IMR-90 (cell line): Measurements from ENCODE around the gene PIWIL4. TPM values are rescaled to one million over a fixed set of nuclear protein-coding genes. Genes with fewer than 3 reads are reported as not detected.

Experiments
- ATAC-seq: fragments of 200-7000 bp; cut with Tn5 transposase; 2 replicates; pipeline ENCODE4 v1.9.1; 2020; ENCODE audit warnings: low read depth, mild to moderate bottlenecking, moderate library complexity
- BruUV-seq: library from RNA; stranded (reverse); fragments of 400-500 nt; replicated peaks from 2 replicates; lab custom pipeline; 2021; lab: Mats Ljungman, UMichigan
- CTCF ChIA-PET: fragments of 300-600 bp; formaldehyde crosslinking; extraction: SDS; loops from one replicate; lab custom pipeline; 2021; ENCODE audit warnings: antibody characterized with exemption; lab: Yijun Ruan, JAX
- POLR2A ChIA-PET: fragments of 300-600 bp; sonication (Branson Sonifier 250); formaldehyde crosslinking; loops from one replicate; lab custom pipeline; 2022; ENCODE audit warnings: antibody characterized with exemption; ENCODE audit not compliant: unreplicated experiment; lab: Charles Lee
- DNase-seq: peaks from one replicate; pipeline ENCODE4 v3.0.0; 2013
- H2AFZ ChIP-seq: replicated peaks from 2 replicates; pipeline ENCODE3; 2013; ENCODE audit warnings: low read length, mild to moderate bottlenecking; ENCODE audit not compliant: poor library complexity
- H2AK5ac ChIP-seq: 2 replicates; pipeline ENCODE4 v1.6.1; 2013; ENCODE audit warnings: low read depth, low read length, inconsistent platforms
- H2AK9ac ChIP-seq: replicated peaks from 2 replicates; pipeline ENCODE3; 2013; ENCODE audit warnings: mild to moderate bottlenecking, low read depth, low read length, moderate library complexity; ENCODE audit not compliant: poor library complexity
- H2BK120ac ChIP-seq: 2 replicates; pipeline ENCODE4 v1.6.1; 2013; ENCODE audit warnings: low read depth, low read length, inconsistent platforms
- H2BK15ac ChIP-seq: 3 replicates; pipeline ENCODE4 v1.6.1; 2013; ENCODE audit warnings: low read depth, low read length, inconsistent platforms
- H2BK20ac ChIP-seq: 2 replicates; pipeline ENCODE4 v1.6.1; 2013; ENCODE audit warnings: low read depth, mild to moderate bottlenecking, inconsistent platforms, low read length, moderate library complexity
- H2BK5ac ChIP-seq: 2 replicates; pipeline ENCODE4 v1.6.1; 2013; ENCODE audit warnings: mild to moderate bottlenecking, low read depth, low read length, inconsistent platforms; ENCODE audit not compliant: poor library complexity, severe bottlenecking
- H3K14ac ChIP-seq: replicated peaks from 2 replicates; pipeline ENCODE4 v1.6.1; 2013; ENCODE audit warnings: low read depth, low read length, inconsistent platforms
- H3K18ac ChIP-seq: 2 replicates; pipeline ENCODE4 v1.6.1; 2013; ENCODE audit warnings: low read depth, low read length, control low read depth
- H3K23ac ChIP-seq: 2 replicates; pipeline ENCODE4 v1.6.1; 2013; ENCODE audit warnings: low read depth, low read length, inconsistent platforms
- H3K27ac ChIP-seq: 2 replicates; pipeline ENCODE4 v1.5.1; 2013; ENCODE audit warnings: mild to moderate bottlenecking, control low read depth, low read length; ENCODE audit not compliant: insufficient read depth
- H3K27me3 ChIP-seq: 2 replicates; pipeline ENCODE4 v1.6.1; 2013; ENCODE audit warnings: low read length; ENCODE audit not compliant: control insufficient read depth, insufficient read depth
- H3K36me3 ChIP-seq: 2 replicates; pipeline ENCODE4 v1.6.1; 2013; ENCODE audit warnings: low read length, mixed read lengths; ENCODE audit not compliant: control insufficient read depth, insufficient read depth
- H3K4ac ChIP-seq: 2 replicates; pipeline ENCODE4 v1.6.1; 2013; ENCODE audit warnings: low read depth, low read length, inconsistent platforms
- H3K4me1 ChIP-seq: 2 replicates; pipeline ENCODE4 v1.6.1; 2013; ENCODE audit warnings: low read length, mixed read lengths; ENCODE audit not compliant: control insufficient read depth, insufficient read depth
- H3K4me2 ChIP-seq: 2 replicates; pipeline ENCODE4 v1.6.1; 2013; ENCODE audit warnings: low read depth, mild to moderate bottlenecking, control low read depth, low read length, moderate library complexity
- H3K4me3 ChIP-seq: 2 replicates; pipeline ENCODE4 v1.5.1; 2013; ENCODE audit warnings: low read depth, mild to moderate bottlenecking, control low read depth, low read length, moderate library complexity; ENCODE audit not compliant: insufficient read depth
- H3K56ac ChIP-seq: 2 replicates; pipeline ENCODE4 v1.6.1; 2013; ENCODE audit warnings: low read length, inconsistent platforms; ENCODE audit not compliant: insufficient read depth; ENCODE audit errors: extremely low read depth
- H3K79me1 ChIP-seq, 2 experiments: 2 replicates each; pipeline ENCODE4 v1.6.1; 2013; ENCODE audit warnings: low read length in 2 of 2, inconsistent platforms in 1 of 2, low read depth in 1 of 2
- H3K9ac ChIP-seq: 2 replicates; pipeline ENCODE4 v1.6.1; 2013; ENCODE audit warnings: low read depth, low read length, control low read depth
- H3K9me1 ChIP-seq: 2 replicates; pipeline ENCODE4 v1.6.1; 2013; ENCODE audit warnings: low read length, inconsistent platforms; ENCODE audit not compliant: insufficient read depth
- H3K9me3 ChIP-seq: 2 replicates; pipeline ENCODE4 v1.6.1; 2013; ENCODE audit warnings: low read length; ENCODE audit not compliant: control insufficient read depth, insufficient read depth
- H4K20me1 ChIP-seq: 2 replicates; pipeline ENCODE4 v1.6.1; 2013; ENCODE audit warnings: low read length, inconsistent platforms; ENCODE audit not compliant: insufficient read depth
- H4K5ac ChIP-seq: 2 replicates; pipeline ENCODE4 v1.6.1; 2013; ENCODE audit warnings: mild to moderate bottlenecking, low read depth, low read length, control low read depth
- H4K8ac ChIP-seq, 2 experiments: 2 replicates each; pipeline ENCODE4 v1.6.1; 2013; ENCODE audit warnings: low read depth in 2 of 2, low read length in 2 of 2, control low read depth in 1 of 2, inconsistent platforms in 1 of 2
- H4K91ac ChIP-seq: 2 replicates; pipeline ENCODE4 v1.6.1; 2013; ENCODE audit warnings: low read depth, low read length, inconsistent platforms; ENCODE audit not compliant: insufficient read depth
- BHLHE40 ChIP-seq: fragments of 150-350 bp; IDR thresholded peaks from 2 replicates; pipeline ENCODE4 v1.6.1; 2016; ENCODE audit warnings: mild to moderate bottlenecking, low read depth, low read length
- CEBPB ChIP-seq: IDR thresholded peaks from 2 replicates; pipeline ENCODE4 v1.6.1; 2012; ENCODE audit warnings: low read depth, low read length, improper control_type of control experiment
- CHD1 ChIP-seq: IDR thresholded peaks from 2 replicates; pipeline ENCODE4 v1.6.1; 2012; ENCODE audit warnings: low read depth, low read length, improper control_type of control experiment
- CTCF ChIP-seq: conservative IDR thresholded peaks from 2 replicates; pipeline ENCODE4 v1.5.1; 2012; ENCODE audit warnings: mild to moderate bottlenecking, low read depth, low read length, improper control_type of control experiment
- ELK1 ChIP-seq: fragments of 150-350 bp; IDR thresholded peaks from 2 replicates; pipeline ENCODE4 v1.6.1; 2016; ENCODE audit warnings: low read depth, mild to moderate bottlenecking, low read length, moderate library complexity, borderline replicate concordance
- FOS ChIP-seq: fragments of 150-350 bp; IDR thresholded peaks from 2 replicates; pipeline ENCODE4 v1.6.1; 2016; ENCODE audit warnings: low read depth, low read length
- MAFK ChIP-seq: IDR thresholded peaks from 2 replicates; pipeline ENCODE4 v1.6.1; 2012; ENCODE audit warnings: low read depth, low read length, improper control_type of control experiment
- MAZ ChIP-seq: IDR thresholded peaks from 2 replicates; pipeline ENCODE4 v1.6.1; 2012; ENCODE audit warnings: low read depth, mild to moderate bottlenecking, low read length, improper control_type of control experiment, moderate library complexity, borderline replicate concordance
- MXI1 ChIP-seq: IDR thresholded peaks from 2 replicates; pipeline ENCODE4 v1.6.1; 2012; ENCODE audit warnings: low read depth, mild to moderate bottlenecking, low read length, moderate library complexity, borderline replicate concordance
- NFE2L2 ChIP-seq: fragments of 150-350 bp; IDR thresholded peaks from 2 replicates; pipeline ENCODE4 v1.6.1; 2016; ENCODE audit warnings: low read depth, mild to moderate bottlenecking, low read length
- POLR2A ChIP-seq: IDR thresholded peaks from 2 replicates; pipeline ENCODE4 v1.6.1; 2012; ENCODE audit warnings: mild to moderate bottlenecking, low read depth, low read length
- RAD21 ChIP-seq: IDR thresholded peaks from 2 replicates; pipeline ENCODE4 v1.6.1; 2012; ENCODE audit warnings: low read length, improper control_type of control experiment
- RCOR1 ChIP-seq: IDR thresholded peaks from 2 replicates; pipeline ENCODE4 v1.6.1; 2012; ENCODE audit warnings: mild to moderate bottlenecking, low read length, improper control_type of control experiment; ENCODE audit not compliant: insufficient replicate concordance
- RFX5 ChIP-seq: IDR thresholded peaks from 2 replicates; pipeline ENCODE4 v1.8.0; 2012; ENCODE audit warnings: low read depth, mild to moderate bottlenecking, low read length, moderate library complexity
- SMC3 ChIP-seq: fragments of 150-350 bp; IDR thresholded peaks from 2 replicates; pipeline ENCODE4 v1.6.1; 2016; ENCODE audit warnings: low read depth, mild to moderate bottlenecking, antibody characterized with exemption, low read length, moderate library complexity
- USF2 ChIP-seq: fragments of 150-350 bp; IDR thresholded peaks from 2 replicates; pipeline ENCODE4 v1.6.1; 2017; ENCODE audit warnings: mild to moderate bottlenecking, antibody characterized with exemption, low read length, low read depth
- WGBS, 2 experiments: methylation state at CpG; one replicate each; pipeline versions ENCODE4 v1.1.5 to v1.1.7; 2013; ENCODE audit warnings: missing lambda C conversion rate in 2 of 2; ENCODE audit not compliant: insufficient read length in 1 of 2; ENCODE audit errors: extremely low coverage in 2 of 2; 5-methylcytosine and 5-hydroxymethylcytosine counted together
- dilution Hi-C: fragments of 300-500 bp; cut with HindIII; formaldehyde crosslinking; loops from one replicate; pipeline ENCODE4 v1.14.3; 2018; ENCODE audit warnings: low sequenced_read_pairs; ENCODE audit not compliant: unreplicated experiment
- in situ Hi-C: fragments of 300-500 bp; cut with MboI; formaldehyde crosslinking; loops from 3 replicates; pipeline ENCODE4 v1.14.3; 2019; ENCODE audit warnings: low sequenced_read_pairs, inconsistent platforms, mixed read lengths
- intact Hi-C: fragments of 100-400 bp; cut with micrococcal nuclease; formaldehyde crosslinking; loops from 2 replicates; pipeline ENCODE4 v1.10.0; 2022
- polyA plus RNA-seq, 3 experiments: library from polyadenylated mRNA; depleted of rRNA; stranded (reverse); fragments of >200 nt; gene quantifications; 2 replicates each; pipeline ENCODE4 v1.2.3, GENCODE V29; 2012; ENCODE audit warnings: low replicate concordance in 1 of 3
- total RNA-seq: library from RNA; depleted of rRNA; stranded (reverse); fragments of >200 nt; gene quantifications from 2 replicates; pipeline ENCODE4 v1.2.3, GENCODE V29; 2012

PIWIL4 gene
- total and polyA plus RNA-seq, 2 of the 4 experiments (the other 2 are of a cell fraction), result 0.72 to 1.3 TPM

GRCh38 chr11:94653561-94653960 lies 86.4 kb downstream of the PIWIL4 start:
- no peak for ATAC-seq
- CTCF ChIA-PET, result no interaction called here
- POLR2A ChIA-PET, result no interaction called here
- H3K4me1 ChIP-seq, result peaks cover 6% of the 10 kb centered on the region
- no peak overlapping the region for H3K4me2 ChIP-seq
- H4K8ac ChIP-seq, result no peak overlapping the region
- no peak overlapping the region for H3K14ac ChIP-seq
- no peak overlapping the region for H2BK20ac ChIP-seq
- no peak overlapping the region for H2BK5ac ChIP-seq
- no peaks in the 10 kb centered on the region for H3K36me3 ChIP-seq
- no peaks in the 10 kb centered on the region for H3K79me1 ChIP-seq
- TF ChIP-seq MAFK (no peak), POLR2A (no peak), CEBPB (no peak), CTCF (no peak), BHLHE40 (no peak), NFE2L2 (no peak), FOS (no peak), SMC3 (no peak), RFX5 (no peak), MXI1 (no peak), USF2 (no peak), CHD1 (no peak), RCOR1 (no peak), RAD21 (no peak), ELK1 (no peak), MAZ (no peak)
- H2AK9ac ChIP-seq, result no peak overlapping the region
- DNase-seq, result no peak
- H2AFZ ChIP-seq, result no peak overlapping the region
- no peak overlapping the region for H2BK120ac ChIP-seq
- no peak overlapping the region for H3K4ac ChIP-seq
- intact Hi-C loops, result no loop called here
- no peak overlapping the region for H3K23ac ChIP-seq
- H3K27me3 ChIP-seq, result peaks cover 25% of the 10 kb centered on the region
- no peak overlapping the region for H2AK5ac ChIP-seq
- dilution Hi-C loops, result no loop called here
- no peak overlapping the region for H4K5ac ChIP-seq
- no peak overlapping the region for H4K91ac ChIP-seq
- no peak overlapping the region for H3K18ac ChIP-seq
- no peak overlapping the region for H3K56ac ChIP-seq
- no peaks in the 10 kb centered on the region for H4K20me1 ChIP-seq
- no peaks in the 10 kb centered on the region for H3K9me3 ChIP-seq
- no peak overlapping the region for H3K4me3 ChIP-seq
- H3K9me1 ChIP-seq, result no peaks in the 10 kb centered on the region
- no peak overlapping the region for H2BK15ac ChIP-seq
- WGBS, 2 experiments, result 20% methylated on average over 1 of the region's 5 CpGs; no CpG with 5 or more reads in 1 of the 2 experiments
- no peak overlapping the region for H3K27ac ChIP-seq
- BruUV-seq, result no TSS peak
- in situ Hi-C loops, result no loop called here
- H3K9ac ChIP-seq, result no peak overlapping the region
